Measurements from ENCODE around the gene EGF.

The EGF gene

DNA sequence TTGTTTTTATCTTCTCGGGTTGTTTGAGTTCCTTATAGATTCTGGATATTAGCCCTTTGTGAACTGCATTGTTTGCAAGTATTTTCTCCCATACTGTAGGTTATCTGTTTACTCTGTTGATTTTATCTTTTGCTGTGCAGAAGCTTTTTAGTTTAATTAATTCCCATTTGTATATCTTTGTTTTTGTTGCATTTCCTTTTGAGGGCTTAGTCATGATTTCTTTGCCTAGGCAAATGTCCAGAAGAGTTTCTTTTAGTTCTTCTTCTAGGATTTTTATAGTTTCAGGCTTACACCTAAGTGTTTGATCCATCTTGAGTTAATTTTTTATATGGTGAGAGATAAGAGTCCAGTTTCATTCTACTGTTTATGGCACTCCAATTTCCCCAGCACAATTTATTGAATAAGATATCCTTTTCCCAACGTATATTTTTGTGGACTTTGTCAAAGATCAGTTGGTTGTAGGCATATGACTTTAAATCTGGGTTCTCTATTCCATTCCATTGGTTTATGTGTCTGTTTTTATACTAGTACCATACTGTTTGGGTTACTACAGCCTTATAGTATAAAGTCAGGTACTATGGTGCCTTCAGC lies 54.3 kb downstream of the EGF start:
- DNase-seq: no peak

DNA sequence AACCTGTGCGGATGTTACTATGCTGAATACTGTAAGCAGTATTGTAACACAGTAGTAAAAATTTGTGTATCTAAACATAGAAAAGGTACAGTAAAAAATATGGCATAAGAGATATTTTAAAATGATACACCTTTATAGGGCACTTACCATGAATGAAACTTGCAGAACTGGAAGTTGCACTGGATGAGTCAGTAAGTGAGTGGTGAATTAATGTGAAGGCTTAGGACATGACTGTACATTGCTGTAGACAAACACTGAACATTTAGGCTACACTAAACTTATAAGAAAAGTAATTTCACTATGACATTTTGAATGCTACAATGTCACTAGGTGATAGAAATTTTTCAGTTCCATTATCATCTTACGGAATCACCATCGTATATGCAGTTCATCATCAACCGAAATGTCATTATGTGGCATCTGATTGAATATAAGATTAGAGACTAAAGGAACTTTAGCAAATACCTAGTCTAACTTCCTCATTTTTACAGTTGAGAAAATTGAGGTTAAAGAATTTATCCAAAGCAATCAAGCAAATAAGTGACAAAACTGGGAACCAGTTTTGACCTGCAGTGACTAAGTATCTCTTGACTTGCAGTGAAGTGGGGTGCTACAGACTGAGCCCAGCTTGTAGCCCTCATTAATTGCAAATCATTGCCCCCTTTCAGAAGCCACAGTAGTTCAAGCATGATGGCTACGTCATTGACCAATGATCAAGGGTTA lies 55.3 kb downstream of the EGF start:
- peak; percentile 9 for DNase-seq

DNA sequence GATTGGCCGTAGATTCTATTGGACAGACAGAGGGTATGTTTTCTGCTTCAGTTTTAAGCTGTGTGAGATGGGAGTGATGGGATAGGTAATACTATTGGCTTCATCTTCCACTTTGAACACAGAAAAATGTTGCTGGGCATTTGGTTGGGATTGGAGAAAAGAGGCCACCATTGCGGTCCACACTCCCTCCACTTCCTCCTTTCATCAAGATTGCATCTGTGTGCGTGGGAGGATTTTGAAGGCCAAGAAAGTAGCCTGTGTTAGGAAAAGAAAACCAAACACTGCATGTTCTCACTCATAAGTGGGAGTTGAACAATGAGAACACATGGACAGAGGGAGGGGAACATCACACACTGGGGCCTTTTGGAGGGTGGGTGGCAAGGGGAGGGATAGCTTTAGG lies 56.4 kb downstream of the EGF start:
- DNase-seq: peak; percentile 2

DNA sequence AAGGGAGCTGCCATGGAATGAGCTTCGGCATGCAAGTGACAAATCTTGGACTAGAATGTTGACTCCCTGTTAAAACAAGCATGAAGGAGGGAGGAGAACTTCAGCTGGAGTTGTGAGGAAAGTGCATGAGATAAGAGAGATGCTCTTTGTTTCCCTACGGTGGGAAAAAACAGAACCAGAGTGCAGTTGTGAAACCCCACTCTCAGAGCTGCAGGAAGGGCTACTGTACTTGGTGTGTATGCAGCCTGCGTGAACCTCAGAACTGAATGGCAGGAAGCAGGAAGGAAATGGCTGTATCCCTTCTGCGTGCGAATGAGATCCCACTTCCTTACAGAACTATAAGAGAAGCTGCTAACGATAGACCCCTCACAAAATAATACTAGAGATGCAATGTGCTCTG lies 57.2 kb downstream of the EGF start:
- peak; percentile 39 for DNase-seq

DNA sequence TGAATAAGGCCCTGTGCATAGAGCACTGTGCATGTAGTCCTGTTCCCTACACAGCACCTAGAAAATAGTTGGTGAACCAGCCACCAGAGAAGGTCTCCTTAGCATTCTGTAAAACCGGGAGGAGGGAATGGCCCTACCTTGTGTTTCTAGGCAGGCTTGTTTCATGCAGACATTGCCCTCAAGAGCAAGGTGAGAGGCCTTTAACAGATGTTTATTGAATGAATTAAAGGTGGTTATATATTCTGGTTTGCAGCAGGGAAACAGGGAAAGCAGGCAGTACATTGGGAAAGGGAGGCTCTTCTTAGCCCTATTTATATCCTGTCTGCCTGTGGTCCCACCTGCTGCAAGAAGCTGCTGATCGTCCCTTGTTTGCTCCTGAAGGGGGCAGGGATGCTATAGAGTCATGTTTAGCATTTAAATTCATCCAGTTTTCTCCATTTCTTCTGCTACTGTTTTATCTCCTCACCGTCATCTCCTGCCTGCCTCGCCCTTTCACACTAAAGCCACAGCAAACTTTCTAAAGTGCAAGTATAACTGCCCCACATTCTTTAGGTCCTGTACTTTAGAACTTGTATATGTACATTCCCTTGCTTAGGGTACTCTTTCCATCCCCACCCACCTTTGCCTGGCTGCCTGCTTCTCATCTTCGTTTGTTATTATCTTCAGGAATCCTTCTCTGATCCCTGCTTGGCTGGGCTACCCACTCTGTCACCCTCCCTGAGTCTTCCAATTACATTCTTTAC lies 60.3 kb downstream of the EGF start:
- no peak for DNase-seq

DNA sequence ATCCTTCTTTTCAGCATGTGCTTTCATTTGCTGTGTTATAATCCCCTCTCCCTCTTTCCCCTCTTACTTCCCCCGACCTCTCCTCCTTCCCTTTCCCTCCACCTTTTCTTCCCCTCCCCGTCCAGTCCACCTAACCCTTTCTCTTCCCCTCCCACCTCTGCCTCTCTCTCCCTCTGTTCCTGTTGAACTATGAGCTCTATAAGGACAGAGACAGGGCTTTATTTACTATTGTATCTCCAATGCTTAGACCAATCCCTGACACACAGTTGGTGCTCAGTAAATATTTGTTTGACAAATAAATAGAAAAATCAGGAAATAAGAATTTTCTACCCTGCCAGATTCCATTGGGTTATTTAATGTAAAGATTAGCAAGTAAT lies 60.8 kb downstream of the EGF start:
- no peak for DNase-seq

DNA sequence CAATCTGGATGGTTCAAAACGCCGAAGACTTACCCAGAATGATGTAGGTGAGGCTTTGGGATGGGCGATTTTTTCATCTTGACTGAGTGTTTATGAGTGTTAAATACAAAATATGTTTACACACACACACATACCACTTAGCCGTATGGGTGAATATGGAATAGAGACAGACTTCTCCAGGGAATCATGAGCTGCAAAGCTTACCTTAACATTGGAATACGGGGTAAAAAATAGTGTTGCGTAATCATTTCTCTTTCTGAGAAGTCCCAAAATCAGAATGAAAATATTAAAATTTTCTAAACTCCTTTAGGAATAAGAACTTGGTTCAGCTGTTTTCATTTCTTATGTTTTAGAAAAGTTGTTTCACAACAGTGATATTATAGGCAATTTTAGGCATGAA lies 63.5 kb downstream of the EGF start:
- DNase-seq: no peak

DNA sequence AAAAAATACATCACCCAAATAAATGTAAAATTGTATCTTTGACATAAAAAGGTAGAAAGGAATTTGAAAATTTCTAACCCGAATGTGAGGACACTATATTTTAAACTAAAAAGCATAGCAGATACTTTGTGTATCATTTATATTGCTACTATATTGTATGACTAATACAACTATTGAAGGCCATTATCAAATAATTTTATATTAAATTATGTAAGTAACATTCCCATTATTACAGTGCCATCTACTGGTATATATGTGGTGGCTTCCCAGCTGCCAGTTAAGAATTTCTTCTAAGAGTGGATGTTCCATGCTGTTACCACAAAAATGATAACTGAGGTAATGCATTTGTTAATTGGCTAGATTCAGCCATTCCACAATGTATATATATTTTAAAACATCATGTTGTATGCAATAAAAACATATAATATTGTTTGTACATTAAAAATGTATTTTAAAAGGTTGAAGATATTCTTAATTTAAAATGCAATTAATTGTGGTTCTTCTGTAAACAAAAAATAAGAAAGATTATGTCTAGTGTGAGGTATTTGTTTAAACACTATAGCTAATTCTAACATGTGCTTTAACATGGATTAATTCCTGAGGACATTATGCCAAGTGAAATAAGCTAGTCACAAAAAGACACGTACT lies 65.3 kb downstream of the EGF start:
- DNase-seq: no peak

DNA sequence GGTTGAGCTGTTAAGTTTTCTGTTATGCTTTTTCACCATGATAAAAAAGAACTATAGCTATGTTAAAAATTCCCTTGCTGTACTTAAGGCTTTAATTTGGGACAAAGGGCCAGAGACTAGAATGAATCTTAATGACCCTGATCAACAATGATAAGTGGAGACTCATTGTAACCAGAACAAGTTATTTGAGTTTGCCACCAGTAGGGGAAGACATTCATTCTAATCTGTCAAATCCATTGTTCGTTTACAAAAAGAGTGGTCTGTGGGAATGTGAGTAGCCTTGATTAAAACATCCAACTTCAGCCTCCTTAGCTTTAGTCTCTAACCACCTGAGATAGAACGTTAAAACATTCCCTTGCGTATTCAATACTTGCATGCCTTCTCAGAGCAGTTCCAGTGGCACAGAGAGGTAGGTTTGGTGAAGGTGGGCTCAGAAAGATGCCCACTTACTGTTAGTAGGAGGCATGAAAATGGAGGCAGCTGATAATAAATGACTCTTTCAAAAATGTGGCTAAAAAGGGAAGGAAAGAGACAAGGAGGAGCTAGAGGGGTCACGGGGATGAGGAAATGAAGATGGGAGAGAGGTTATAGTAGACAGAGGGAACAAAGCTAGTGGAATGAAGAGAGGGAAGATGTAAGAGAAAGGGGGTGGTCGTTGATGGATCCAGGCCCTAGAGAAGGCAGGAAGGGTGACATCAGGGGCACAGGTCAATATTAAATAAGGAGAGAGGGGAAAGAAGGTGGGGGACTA lies 66.2 kb downstream of the EGF start:
- no peak for DNase-seq

DNA sequence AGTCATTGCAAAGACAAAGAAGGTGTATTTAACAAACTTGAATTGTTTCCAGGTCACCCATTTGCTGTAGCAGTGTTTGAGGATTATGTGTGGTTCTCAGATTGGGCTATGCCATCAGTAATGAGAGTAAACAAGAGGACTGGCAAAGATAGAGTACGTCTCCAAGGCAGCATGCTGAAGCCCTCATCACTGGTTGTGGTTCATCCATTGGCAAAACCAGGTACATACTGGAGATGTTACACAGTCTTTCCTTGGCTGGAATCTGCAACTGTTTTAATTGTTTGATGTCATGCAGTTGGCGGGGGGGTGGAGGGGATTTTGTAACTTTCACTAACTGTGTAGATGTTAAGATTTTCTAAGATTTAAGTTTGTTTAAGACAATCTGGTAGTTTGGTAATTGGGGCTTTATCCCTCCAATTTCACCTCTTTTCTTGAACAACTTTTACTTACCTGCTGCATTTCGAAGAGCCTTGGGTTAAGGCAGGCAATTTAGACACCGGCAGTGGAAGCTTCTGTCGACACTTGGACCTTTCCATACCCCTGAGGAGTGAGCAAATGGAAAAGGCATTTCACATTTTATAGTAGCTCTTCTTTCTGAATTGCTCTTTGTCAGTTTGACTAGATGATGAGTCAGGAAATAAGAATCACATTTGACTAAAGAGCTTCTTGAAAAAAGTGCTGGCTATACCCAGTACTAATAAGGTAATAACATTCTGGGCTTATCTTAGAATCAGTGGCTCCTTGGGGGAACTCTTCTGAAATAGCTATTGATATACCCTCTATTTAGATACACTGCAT lies 67.4 kb downstream of the EGF start:
- DNase-seq: no peak

DNA sequence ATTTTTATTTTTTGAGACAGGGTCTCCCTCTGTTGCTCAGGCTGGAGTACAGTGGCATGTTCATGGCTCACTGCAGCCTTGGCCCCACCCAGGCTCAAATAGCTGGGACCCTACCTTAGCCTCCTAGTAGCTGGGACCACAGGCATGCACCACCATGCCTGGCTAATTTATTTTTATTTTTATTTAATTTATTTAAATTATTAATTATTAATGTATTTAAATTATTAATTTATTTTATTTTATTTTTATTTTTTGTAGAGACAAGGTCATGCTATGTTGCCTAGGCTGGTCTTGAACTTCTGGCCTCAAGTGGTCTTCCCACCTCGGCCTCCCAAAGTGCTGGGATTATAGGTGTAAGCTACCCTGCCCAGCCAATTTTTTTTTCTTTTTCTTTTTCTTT lies 69.3 kb downstream of the EGF start:
- DNase-seq: no peak

DNA sequence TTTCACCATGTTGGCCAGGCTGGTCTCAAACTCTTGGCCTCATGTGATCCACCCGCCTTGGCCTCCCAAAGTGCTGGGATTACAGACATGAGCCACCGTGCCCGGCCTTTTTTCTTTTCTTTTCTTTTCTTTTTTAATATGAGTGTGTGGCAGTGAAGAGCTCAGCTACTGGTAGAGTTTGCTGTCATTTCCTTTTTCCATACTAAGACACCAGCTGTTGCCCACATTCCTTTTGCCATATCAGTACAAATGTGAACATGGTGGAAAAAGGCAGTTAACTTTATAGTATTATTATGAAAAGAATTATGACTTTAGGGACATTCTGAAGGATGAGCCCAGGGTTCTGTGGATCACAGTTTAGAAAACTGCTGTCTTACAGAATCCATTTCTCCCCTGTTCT lies 69.8 kb downstream of the EGF start:
- no peak for DNase-seq

DNA sequence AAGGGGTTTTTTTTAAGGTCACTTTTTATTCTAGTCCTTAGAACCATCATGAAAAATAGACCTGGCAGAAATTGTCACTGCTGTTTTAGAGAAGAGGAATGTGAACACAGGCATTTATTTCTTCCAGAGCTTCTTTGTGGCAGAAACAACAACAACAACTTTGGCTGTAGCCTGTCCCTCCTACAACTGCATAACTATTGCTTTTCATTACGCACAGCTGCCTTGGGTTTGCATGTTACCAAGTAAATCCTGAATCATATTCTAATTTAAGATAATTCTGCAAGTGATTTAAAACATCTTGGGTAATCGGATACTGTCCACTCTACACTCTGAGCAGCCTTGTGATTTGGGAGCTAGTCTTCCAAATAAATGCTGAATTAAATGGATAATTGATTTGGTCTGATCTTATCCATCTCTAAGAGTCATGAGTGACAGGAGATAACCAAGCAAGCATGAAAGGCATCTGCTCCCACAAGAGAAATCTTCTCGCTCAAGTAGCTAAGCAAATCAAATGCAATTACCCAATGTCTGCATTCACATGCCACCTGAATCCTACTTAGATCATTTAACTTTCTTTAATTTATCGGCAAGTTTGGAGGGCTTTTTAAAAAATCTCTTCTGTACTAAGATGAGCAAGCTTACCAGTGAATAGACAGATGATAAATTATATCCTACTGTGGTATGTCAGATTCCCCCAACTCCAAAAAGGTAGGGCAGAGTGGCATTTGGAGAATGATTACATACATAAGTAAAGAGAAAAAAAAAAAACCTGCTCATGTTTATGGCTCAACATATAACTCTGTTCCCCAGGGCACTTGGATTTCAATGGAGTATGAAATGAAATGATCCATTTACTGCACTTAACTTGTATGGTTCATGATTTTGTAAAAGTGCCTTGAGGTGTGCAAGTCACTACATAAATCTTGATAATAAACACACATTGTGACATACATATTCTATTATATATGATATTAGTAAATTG lies 73.6 kb downstream of the EGF start:
- no peak for DNase-seq

DNA sequence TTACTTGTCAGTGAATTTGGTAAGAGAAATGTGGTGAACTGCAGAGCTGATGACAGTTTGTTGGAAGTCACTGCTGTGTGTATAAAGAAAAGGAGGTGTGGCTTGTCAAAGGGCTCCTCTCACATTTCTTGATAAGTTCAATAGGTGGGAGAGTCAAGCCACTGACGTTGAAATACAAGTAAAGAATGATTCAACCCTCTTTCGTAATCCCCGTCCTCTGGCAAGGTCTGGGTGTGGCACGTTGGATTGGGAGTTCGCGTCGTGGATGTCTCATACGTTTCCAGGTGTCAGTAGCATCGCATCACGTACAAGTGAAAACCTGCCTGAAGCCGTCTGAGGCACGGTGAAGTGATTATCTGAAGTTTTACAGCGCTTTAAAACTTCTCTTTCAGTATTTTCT lies 76.4 kb downstream of the EGF start:
- DNase-seq: no peak

DNA sequence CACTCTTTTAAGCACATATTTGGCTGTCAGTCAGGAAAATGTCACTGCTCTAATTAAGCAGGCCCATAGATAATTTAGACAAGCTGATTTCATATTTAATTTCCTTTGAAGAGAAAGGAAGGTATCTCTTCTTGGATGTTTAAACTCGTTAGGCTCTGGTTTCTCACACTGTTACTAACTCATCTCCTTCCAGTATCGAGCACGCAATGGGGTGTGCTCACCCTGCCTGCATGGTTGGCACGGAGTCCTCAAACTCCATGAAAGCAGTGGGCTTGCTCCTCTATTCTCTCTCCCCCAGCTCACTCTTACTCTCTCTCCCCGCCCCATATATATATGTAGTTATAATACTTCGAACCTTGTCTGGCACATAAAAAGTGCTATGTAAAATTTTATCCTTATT lies 76.9 kb downstream of the EGF start:
- no peak for DNase-seq

DNA sequence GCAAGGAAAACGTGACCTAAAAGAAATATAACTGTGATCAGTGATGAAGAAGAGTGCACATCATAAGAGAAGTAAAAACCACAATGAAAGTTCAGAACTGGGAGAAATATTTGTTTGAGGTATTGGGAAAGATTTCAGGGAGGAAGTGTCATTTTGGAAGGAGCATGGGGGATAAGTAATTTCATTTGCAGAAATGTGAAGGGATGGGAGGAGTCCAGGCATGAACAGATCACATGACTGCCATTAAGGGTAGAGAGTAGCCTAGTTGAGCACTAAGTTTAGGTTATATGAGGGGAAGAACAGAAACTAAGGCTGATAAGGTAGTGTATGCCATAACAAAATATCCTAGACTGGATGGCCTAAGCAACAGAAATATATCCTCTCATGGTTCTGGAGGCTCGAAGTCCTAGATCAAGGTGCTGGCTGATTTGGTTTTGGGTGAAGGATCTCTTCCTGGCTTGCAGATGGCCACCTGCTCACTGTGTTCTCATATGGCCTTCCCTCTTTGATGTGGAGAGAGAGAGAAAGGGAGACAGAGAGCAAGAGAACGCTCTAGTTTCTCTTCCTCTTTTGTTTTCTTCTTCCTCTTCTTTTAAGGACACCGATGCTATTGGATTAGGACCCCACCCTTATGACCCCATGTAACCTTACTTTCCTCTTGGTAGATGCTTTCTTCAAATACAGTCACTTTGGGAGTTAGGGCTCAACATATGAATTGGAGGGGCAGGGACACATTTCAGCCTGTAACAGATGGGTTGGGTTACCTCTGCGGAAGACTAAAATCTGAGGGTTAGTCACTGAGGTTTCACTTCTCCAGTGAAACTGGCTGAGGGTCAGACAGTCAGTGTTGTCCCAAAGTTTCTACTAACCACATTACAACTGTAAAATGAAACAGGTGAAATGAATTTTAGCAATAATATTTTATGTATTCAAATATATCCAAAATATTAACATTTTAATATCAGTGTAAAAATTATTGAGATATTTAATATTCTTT lies 77.9 kb downstream of the EGF start:
- no peak for DNase-seq

DNA sequence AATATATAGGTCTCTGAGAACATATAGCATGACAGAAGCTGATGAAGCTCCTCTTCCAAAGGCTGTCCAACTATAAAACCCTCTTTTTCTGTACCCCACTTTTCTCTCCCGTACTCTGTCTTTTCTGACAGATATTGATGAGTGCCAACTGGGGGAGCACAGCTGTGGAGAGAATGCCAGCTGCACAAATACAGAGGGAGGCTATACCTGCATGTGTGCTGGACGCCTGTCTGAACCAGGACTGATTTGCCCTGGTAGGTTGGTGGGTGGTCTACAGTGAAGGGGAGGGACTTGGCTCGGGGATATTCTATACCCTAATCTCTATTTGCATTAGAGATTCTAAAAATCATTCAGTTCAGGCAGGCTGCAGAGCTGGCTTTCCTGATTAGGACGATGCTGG lies 80.4 kb downstream of the EGF start:
- no peak for DNase-seq

DNA sequence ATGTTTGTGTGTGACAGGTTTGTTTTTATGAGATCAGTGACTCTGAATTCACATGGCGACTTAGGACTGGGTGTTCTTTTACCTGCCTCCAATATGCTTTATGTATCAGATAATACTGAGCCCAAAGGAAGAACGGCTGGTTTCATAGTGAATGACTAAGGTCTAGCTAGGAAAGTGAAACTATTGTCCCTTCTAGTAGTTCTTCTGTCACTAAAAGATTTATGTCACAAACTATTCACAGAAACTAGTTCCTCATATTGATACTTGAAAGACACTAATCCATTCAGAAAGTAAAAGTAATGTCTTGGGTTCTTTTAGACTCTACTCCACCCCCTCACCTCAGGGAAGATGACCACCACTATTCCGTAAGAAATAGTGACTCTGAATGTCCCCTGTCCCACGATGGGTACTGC lies 81.7 kb downstream of the EGF start:
- DNase-seq: no peak

DNA sequence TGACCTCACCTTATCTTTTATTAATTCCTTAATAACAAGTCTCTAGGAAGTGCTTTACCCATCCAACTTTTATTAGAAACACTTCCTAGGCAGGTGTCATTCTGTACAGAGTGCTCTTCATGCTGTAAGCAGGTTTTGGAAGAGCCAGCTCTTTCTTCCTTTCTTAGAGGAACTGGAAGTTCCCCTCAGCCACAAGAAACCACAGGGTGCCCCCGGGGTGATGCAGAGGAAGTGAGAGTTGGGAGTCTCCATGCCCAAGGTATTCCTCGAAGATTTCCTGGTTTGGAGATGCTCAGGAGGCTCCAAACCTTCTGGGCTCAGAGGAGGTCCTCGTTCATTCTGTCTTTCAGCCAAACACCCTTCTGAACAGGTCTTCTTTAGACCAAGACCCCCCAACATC lies 83.8 kb downstream of the EGF start:
- no peak for DNase-seq
